A673 (cell line): ENCODE measurements around the gene B3GNT8. TPM values are rescaled to one million over a fixed set of nuclear protein-coding genes. Genes with fewer than 3 reads are reported as not detected.

ENCODE experiments used
- BruUV-seq: library from RNA; stranded (reverse); fragments of 400-500 nt; replicated peaks from 2 replicates; lab custom pipeline; 2021; lab: Mats Ljungman, UMichigan
- CTCF ChIA-PET: fragments of 300-600 bp; sonication (Branson Sonifier 250); formaldehyde crosslinking; loops from one replicate; lab custom pipeline; 2022; ENCODE audit warnings: antibody characterized with exemption; lab: Charles Lee
- POLR2A ChIA-PET: fragments of 300-600 bp; sonication (Branson Sonifier 250); formaldehyde crosslinking; loops from one replicate; lab custom pipeline; 2022; ENCODE audit warnings: antibody characterized with exemption; ENCODE audit not compliant: low non-redundant PET; lab: Charles Lee
- DNase-seq: peaks from one replicate; pipeline ENCODE4 v3.0.0-alpha.2; 2015; ENCODE audit warnings: low spot score
- H3K27ac ChIP-seq: fragments of 200-600 bp; sonication (generic); 2 replicates; pipeline ENCODE4 v1.5.1; 2016; ENCODE audit warnings: mixed run types, low read depth, mild to moderate bottlenecking, mixed read lengths, antibody characterized with exemption, low read length; ENCODE audit not compliant: poor library complexity, severe bottlenecking
- H3K27me3 ChIP-seq: fragments of 200-600 bp; sonication (generic); replicated peaks from 2 replicates; pipeline ENCODE4 v1.6.1; 2017; ENCODE audit warnings: mixed run types, low read depth, mild to moderate bottlenecking, mixed read lengths, antibody characterized with exemption, low read length; ENCODE audit not compliant: insufficient read depth, poor library complexity
- H3K36me3 ChIP-seq: fragments of 200-600 bp; sonication (generic); 2 replicates; pipeline ENCODE4 v1.6.1; 2016; ENCODE audit warnings: mixed run types, mild to moderate bottlenecking, mixed read lengths, antibody characterized with exemption, low read length; ENCODE audit not compliant: insufficient read depth, poor library complexity, severe bottlenecking
- H3K4me1 ChIP-seq: fragments of 200-600 bp; sonication (generic); 2 replicates; pipeline ENCODE4 v1.6.1; 2017; ENCODE audit warnings: mixed run types, mild to moderate bottlenecking, mixed read lengths, antibody characterized with exemption, low read length; ENCODE audit not compliant: insufficient read depth, poor library complexity, severe bottlenecking
- H3K4me3 ChIP-seq: fragments of 200-600 bp; sonication (generic); 2 replicates; pipeline ENCODE4 v1.5.1; 2016; ENCODE audit warnings: low read depth, mixed run types, mild to moderate bottlenecking, mixed read lengths, low read length; ENCODE audit not compliant: poor library complexity, severe bottlenecking
- H3K9me3 ChIP-seq: fragments of 200-600 bp; sonication (generic); 2 replicates; pipeline ENCODE4 v1.6.1; 2016; ENCODE audit warnings: mixed run types, low read depth, mild to moderate bottlenecking, mixed read lengths, antibody characterized with exemption, low read length; ENCODE audit not compliant: poor library complexity, severe bottlenecking
- CTCF ChIP-seq: fragments of 300-800, 200-600 bp; sonication (generic); conservative IDR thresholded peaks from 2 replicates; pipeline ENCODE4 v1.5.1; 2017; ENCODE audit warnings: low read depth, mild to moderate bottlenecking, antibody characterized with exemption, low read length, moderate library complexity, mixed read lengths
- EZH2 ChIP-seq: fragments of 200-600 bp; sonication (generic); IDR thresholded peaks from 2 replicates; pipeline ENCODE4 v1.6.1; 2017; ENCODE audit warnings: borderline replicate concordance, low read depth, mild to moderate bottlenecking, mixed read lengths, antibody characterized with exemption, low read length; ENCODE audit not compliant: poor library complexity, severe bottlenecking
- intact Hi-C: fragments of 100-400 bp; cut with micrococcal nuclease; formaldehyde crosslinking; loops from one replicate; pipeline ENCODE4 v1.10.0; 2022; ENCODE audit not compliant: unreplicated experiment
- total RNA-seq: library from RNA; stranded (reverse); gene quantifications from 2 replicates; pipeline ENCODE4 v1.2.3, GENCODE V29; 2021

B3GNT8 gene
- total RNA-seq, 1 experiment from 2014 or later = 0.41 TPM

GRCh38 chr19:41402010-41402409 is 25.2 kb downstream of the B3GNT8 start:
- no TSS peak for BruUV-seq
- H3K27me3 ChIP-seq = no peaks in the 10 kb centered on the region
- no peak overlapping the region for H3K4me3 ChIP-seq
- DNase-seq = no peak
- POLR2A ChIA-PET = interaction anchor here (0.5 kb wide), 1 partner anchor 47 kb away, joined by 3 read pairs; no protein-coding TSS in a partner anchor
- intact Hi-C loops = no loop called here
- peaks cover 10% of the 10 kb centered on the region for H3K4me1 ChIP-seq
- no peak overlapping the region for H3K27ac ChIP-seq
- TF ChIP-seq CTCF = no peak
- no peak for TF ChIP-seq EZH2
- CTCF ChIA-PET = no interaction called here
- no peaks in the 10 kb centered on the region for H3K36me3 ChIP-seq
- no peaks in the 10 kb centered on the region for H3K9me3 ChIP-seq

DNA sequence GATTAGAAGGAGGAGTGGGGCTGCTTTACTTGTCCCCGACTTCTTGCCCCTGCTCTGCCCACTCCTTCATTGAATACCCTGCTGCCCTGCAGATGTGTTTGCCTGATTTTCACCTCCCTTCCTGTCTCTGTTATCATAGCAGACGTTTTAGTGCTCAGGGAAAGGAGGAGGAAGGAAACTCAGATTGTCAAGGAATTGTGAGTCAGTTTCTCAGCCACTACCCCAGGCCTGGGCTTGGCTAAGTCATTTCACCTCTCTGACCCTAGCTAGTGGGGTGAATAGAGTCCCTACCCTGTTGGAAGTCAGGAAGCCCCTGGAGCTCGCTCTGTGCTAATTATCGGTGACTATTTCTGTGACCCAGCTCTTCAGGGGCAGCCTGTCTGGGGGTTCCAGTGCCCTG is 25.7 kb downstream of the B3GNT8 start:
- ChIA-PET CTCF (no interaction called here), POLR2A (no interaction called here)
- intact Hi-C loops = no loop called here
- no peaks in the 10 kb centered on the region for H3K27me3 ChIP-seq
- H3K4me1 ChIP-seq = peaks cover 10% of the 10 kb centered on the region
- H3K9me3 ChIP-seq = no peaks in the 10 kb centered on the region
- no peak for TF ChIP-seq EZH2
- no peak for TF ChIP-seq CTCF
- DNase-seq = no peak
- H3K27ac ChIP-seq = no peak overlapping the region
- no peak overlapping the region for H3K4me3 ChIP-seq
- BruUV-seq = no TSS peak
- no peaks in the 10 kb centered on the region for H3K36me3 ChIP-seq

- H3K9me3 ChIP-seq = no peaks in the 10 kb centered on the region
- no peak for DNase-seq
- H3K36me3 ChIP-seq = no peaks in the 10 kb centered on the region
- H3K27me3 ChIP-seq = no peaks in the 10 kb centered on the region
- POLR2A ChIA-PET = no interaction called here
- TF ChIP-seq CTCF (no peak), EZH2 (no peak)
- BruUV-seq = no TSS peak
- H3K4me1 ChIP-seq = peaks cover 10% of the 10 kb centered on the region
- no peak overlapping the region for H3K4me3 ChIP-seq
- intact Hi-C loops = loop anchor here (10.0 kb wide), 1 partner anchor 345 kb away; no protein-coding TSS in a partner anchor
- no peak overlapping the region for H3K27ac ChIP-seq
- CTCF ChIA-PET = no interaction called here
Observed at GRCh38 chr19:41399525-41399924, 27.6 kb downstream of the B3GNT8 start.
